ENCODE measurements around the gene GIN1. TPM values are rescaled to one million over a fixed set of nuclear protein-coding genes. Genes with fewer than 3 reads are reported as not detected.
A peak's percentile ranks its signal among the peaks of the same experiment; 100 is the strongest.

The GIN1 gene
- total RNA-seq, 1 donor from 2014 or later, result 9.1 TPM

DNA sequence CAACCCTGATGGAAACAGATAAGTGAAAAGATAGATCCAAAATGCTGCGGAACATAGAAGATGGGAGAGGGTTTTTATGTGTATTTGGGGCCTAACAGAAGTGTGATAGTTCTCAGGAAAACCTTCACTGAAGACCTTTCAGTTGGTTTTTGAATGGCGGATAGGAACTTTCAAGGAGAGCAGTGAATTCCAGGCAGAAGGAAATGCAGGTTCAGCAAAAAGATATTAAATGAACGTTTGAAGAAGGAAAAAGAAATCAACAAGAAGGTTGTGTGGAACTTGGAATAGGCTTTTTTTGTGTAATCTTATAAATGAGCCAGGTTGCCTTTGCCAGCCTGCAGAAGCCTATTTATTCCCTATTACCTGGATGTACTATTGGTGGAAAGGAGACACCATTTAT lies 2.3 kb upstream of the GIN1 start:
- Mint-ChIP-seq H3K27ac (no peak overlapping the region), H3K36me3 (ENCODE audit: low read depth) (peaks cover 16% of the 10 kb centered on the region), H3K4me1 (peaks cover 35% of the 10 kb centered on the region), H3K27me3 (no peaks in the 10 kb centered on the region), H3K4me3 (peak overlapping the region; percentile 98), H3K9me3 (no peaks in the 10 kb centered on the region)
- DNase-seq (no peak), ATAC-seq (ENCODE audit: low read depth) (no peak)
- intact Hi-C loops (cut with micrococcal nuclease), result no loop called here
- TF ChIP-seq CTCF (IDR thresholded peaks at IDR 0.05), result no peak
- ChIA-PET CTCF (no interaction called here), POLR2A (no interaction called here)

GRCh38 chr5:103120607-103121200 lies 766 bp upstream of the GIN1 start:
- intact Hi-C loops (cut with micrococcal nuclease), result loop anchor here (1.0 kb wide), 2 partner anchors 138 to 365 kb away; partner anchors contain the start of genes MACIR and PAM
- POLR2A ChIA-PET, result interaction anchor here (0.5 to 2.0 kb wide), 8 partner anchors 9 to 366 kb away, joined by 3 to 41 read pairs (median 4); partner anchors contain the start of genes MACIR and PAM
- H3K27ac Mint-ChIP-seq, result peak overlapping the region; percentile 99

DNA sequence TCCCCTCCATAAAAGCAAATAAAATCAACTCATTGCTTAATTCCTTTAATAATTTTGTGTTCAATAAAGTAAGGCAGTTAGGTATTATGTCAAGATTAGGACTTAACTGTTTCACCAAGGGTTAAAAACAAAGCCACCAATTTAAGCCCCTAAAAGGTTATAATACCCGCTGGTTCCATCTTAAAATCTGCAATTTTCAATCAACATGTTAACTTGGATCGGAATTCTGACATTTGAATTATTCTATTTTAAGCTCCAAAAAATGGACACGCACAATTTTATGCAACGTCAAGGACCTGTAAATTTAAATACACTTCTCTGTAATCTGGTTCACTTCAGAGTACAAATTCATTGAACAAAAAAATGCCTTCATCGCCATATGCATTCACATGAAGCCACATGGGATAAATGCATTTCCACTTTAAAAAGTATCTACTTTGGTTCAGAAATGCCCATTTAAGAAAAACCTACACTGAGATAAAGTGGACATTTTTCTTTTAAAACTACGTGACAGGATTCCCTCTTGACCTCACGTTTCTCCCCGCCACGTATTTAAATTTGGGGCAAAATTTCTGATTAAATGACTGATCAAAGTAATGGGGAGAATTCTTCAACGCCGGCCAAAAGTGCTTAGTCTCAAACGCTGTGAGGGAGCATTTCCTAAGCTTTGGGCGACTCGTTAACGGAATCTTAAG lies 721 bp downstream of the GIN1 start:
- ChIA-PET CTCF (interaction anchor here (1.9 kb wide), 1 partner anchor 20 kb away, joined by 5 read pairs; no protein-coding TSS in a partner anchor), POLR2A (interaction anchor here (0.7 to 2.0 kb wide), 5 partner anchors 10 to 363 kb away, joined by 3 to 41 read pairs (median 5); partner anchors contain the start of gene MACIR)
- no peaks in the 10 kb centered on the region for H3K27me3 Mint-ChIP-seq
- peak overlapping the region; percentile 98 for H3K4me3 Mint-ChIP-seq
- no peak for TF ChIP-seq CTCF (IDR thresholded peaks at IDR 0.05)
- no peaks in the 10 kb centered on the region for H3K9me3 Mint-ChIP-seq
- peaks cover 37% of the 10 kb centered on the region for H3K4me1 Mint-ChIP-seq
- peaks cover 18% of the 10 kb centered on the region for H3K36me3 Mint-ChIP-seq (ENCODE audit: low read depth)
- intact Hi-C loops (cut with micrococcal nuclease), result loop anchor here (10.0 kb wide), 1 partner anchor 824 kb away; the partner anchor contains the start of gene SLCO4C1
- ATAC-seq (ENCODE audit: low read depth) (no peak), DNase-seq (no peak)
- H3K27ac Mint-ChIP-seq, result peak overlapping the region; percentile 99

More at GRCh38 chr5:103120607-103121200, 766 bp upstream of the GIN1 start:
- no peak for DNase-seq
- H3K9me3 Mint-ChIP-seq, result no peaks in the 10 kb centered on the region
- H3K27me3 Mint-ChIP-seq, result no peaks in the 10 kb centered on the region
- peaks cover 35% of the 10 kb centered on the region for H3K4me1 Mint-ChIP-seq
- TF ChIP-seq CTCF (IDR thresholded peaks at IDR 0.05), result no peak
- CTCF ChIA-PET, result interaction anchor here (1.9 kb wide), 1 partner anchor 19 kb away, joined by 5 read pairs; no protein-coding TSS in a partner anchor
- peaks cover 14% of the 10 kb centered on the region for H3K36me3 Mint-ChIP-seq (ENCODE audit: low read depth)
- ATAC-seq (ENCODE audit: low read depth), result peak; percentile 1
- H3K4me3 Mint-ChIP-seq, result peak overlapping the region; percentile 98

- Mint-ChIP-seq H3K27me3 (no peaks in the 10 kb centered on the region), H3K4me1 (peaks cover 35% of the 10 kb centered on the region), H3K27ac (no peak overlapping the region), H3K4me3 (no peak overlapping the region), H3K9me3 (no peaks in the 10 kb centered on the region), H3K36me3 (ENCODE audit: low read depth) (peaks cover 18% of the 10 kb centered on the region)
- TF ChIP-seq CTCF (IDR thresholded peaks at IDR 0.05), result no peak
- ATAC-seq (ENCODE audit: low read depth) (no peak), DNase-seq (no peak)
- CTCF ChIA-PET, result no interaction called here
- POLR2A ChIA-PET, result no interaction called here
- intact Hi-C loops (cut with micrococcal nuclease), result loop anchor here (10.0 kb wide), 1 partner anchor 823 kb away; the partner anchor contains the start of gene SLCO4C1
Observed at GRCh38 chr5:103117471-103117991, 2.4 kb downstream of the GIN1 start.

DNA sequence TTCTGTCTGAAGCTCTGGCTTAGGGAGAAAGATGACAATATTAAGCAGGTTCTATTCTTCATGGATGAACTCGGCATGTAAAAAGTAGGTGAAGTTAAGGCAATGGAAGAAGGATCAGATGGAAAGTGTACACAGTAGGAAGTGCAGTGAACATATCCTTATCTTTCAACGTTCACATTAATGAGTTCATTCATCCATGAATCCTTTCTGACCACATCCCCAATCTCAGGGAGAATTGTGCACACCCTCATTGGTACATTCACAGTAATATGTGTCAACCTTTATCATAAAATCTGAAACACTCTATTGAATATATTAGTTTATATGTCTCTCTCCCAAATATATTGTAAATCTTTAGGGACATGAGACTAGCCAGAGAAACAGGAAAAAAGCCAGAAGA lies 5.5 kb downstream of the GIN1 start:
- Mint-ChIP-seq H3K27ac (no peak overlapping the region), H3K36me3 (ENCODE audit: low read depth) (peaks cover 6% of the 10 kb centered on the region), H3K27me3 (no peaks in the 10 kb centered on the region), H3K4me1 (peaks cover 37% of the 10 kb centered on the region), H3K4me3 (no peak overlapping the region), H3K9me3 (peaks cover 2% of the 10 kb centered on the region)
- no peak for ATAC-seq (ENCODE audit: low read depth)
- intact Hi-C loops (cut with micrococcal nuclease), result loop anchor here (10.0 kb wide), 1 partner anchor 820 kb away; the partner anchor contains the start of gene SLCO4C1
- ChIA-PET CTCF (interaction anchor here (0.5 kb wide), 1 partner anchor 163 kb away, joined by 3 read pairs; no protein-coding TSS in a partner anchor), POLR2A (interaction anchor here (0.6 kb wide), 1 partner anchor 25 kb away, joined by 5 read pairs; no protein-coding TSS in a partner anchor)
- no peak for DNase-seq
- TF ChIP-seq CTCF (IDR thresholded peaks at IDR 0.05), result no peak
